ENCODE results near the gene PHACTR1.

DNA sequence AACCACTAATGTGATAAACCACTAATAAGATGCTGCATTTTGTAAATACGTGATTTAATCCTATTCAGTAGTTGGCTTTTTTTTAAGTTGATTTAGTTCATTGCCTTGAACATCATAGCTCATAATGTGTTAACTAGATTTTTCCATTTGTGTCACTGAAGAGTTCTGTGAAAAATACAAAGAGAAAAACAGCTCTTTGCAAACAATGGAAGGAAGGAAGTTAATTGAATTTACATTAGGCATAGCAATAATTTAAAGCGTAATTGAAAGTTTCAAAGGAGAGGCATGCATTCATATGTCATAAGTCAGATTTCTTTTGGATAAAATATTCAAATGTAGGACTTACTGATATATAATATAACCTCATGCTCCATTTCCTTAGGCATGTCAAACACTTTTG lies 509.5 kb downstream of the PHACTR1 start:
- TF ChIP-seq, protein P1, sequence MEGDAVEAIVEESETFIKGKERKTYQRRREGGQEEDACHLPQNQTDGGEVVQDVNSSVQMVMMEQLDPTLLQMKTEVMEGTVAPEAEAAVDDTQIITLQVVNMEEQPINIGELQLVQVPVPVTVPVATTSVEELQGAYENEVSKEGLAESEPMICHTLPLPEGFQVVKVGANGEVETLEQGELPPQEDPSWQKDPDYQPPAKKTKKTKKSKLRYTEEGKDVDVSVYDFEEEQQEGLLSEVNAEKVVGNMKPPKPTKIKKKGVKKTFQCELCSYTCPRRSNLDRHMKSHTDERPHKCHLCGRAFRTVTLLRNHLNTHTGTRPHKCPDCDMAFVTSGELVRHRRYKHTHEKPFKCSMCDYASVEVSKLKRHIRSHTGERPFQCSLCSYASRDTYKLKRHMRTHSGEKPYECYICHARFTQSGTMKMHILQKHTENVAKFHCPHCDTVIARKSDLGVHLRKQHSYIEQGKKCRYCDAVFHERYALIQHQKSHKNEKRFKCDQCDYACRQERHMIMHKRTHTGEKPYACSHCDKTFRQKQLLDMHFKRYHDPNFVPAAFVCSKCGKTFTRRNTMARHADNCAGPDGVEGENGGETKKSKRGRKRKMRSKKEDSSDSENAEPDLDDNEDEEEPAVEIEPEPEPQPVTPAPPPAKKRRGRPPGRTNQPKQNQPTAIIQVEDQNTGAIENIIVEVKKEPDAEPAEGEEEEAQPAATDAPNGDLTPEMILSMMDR (IDR thresholded peaks at IDR 0.05; ENCODE audit: insufficient read depth, low read depth, low read length), result no peak
- TF ChIP-seq EZH2 (IDR thresholded peaks at IDR 0.05; ENCODE audit: insufficient read depth, low read length), result no peak

All from astrocyte (in vitro differentiated cells and primary cell).